HepG2 (cell line): ENCODE data around the gene UNC13D. TPM values are rescaled to one million over a fixed set of nuclear protein-coding genes. Genes with fewer than 3 reads are reported as not detected.

ENCODE experiments used
- FLYWCH1 ChIP-seq: sonication (generic); formaldehyde crosslinking; IDR thresholded peaks from 2 replicates; pipeline ENCODE4 v1.8.1; 2023; ENCODE audit warnings: mild to moderate bottlenecking, missing genetic modification reagents
- FOSL1 ChIP-seq: sonication (generic); formaldehyde crosslinking; IDR thresholded peaks from 2 replicates; pipeline ENCODE4 v1.9.0; 2021; ENCODE audit warnings: missing genetic modification reagents, borderline replicate concordance
- KLF6 ChIP-seq: IDR thresholded peaks from 2 replicates; pipeline ENCODE4 v1.8.0; 2016; ENCODE audit warnings: missing biosample characterization, missing genetic modification reagents
- MZF1 ChIP-seq: sonication (generic); formaldehyde crosslinking; IDR thresholded peaks from 2 replicates; pipeline ENCODE4 v1.8.1; 2023; ENCODE audit warnings: mild to moderate bottlenecking, missing genetic modification reagents, borderline replicate concordance
- PAXIP1 ChIP-seq: sonication (generic); formaldehyde crosslinking; conservative IDR thresholded peaks from 2 replicates; pipeline ENCODE4 v1.4.0; 2020; ENCODE audit warnings: mild to moderate bottlenecking, missing genetic modification reagents, moderate library complexity
- SMYD3 ChIP-seq: sonication (generic); formaldehyde crosslinking; IDR thresholded peaks from 2 replicates; pipeline ENCODE4 v1.8.1; 2023; ENCODE audit warnings: mild to moderate bottlenecking, missing genetic modification reagents
- SOX6 ChIP-seq, 2 experiments: fragments of 450-650 bp in 1 of 2; sonication (generic) in 1 of 2; formaldehyde crosslinking in 1 of 2; IDR thresholded peaks; 2 replicates each; pipeline versions ENCODE4 v1.4.0 to v1.6.1; 2017 to 2020; ENCODE audit warnings: antibody characterized with exemption in 1 of 2, mild to moderate bottlenecking in 1 of 2, missing genetic modification reagents in 1 of 2
- THRA ChIP-seq: sonication (generic); formaldehyde crosslinking; IDR thresholded peaks from 2 replicates; pipeline ENCODE4 v1.4.0; 2020; ENCODE audit warnings: missing genetic modification reagents, borderline replicate concordance
- YEATS2 ChIP-seq: sonication (generic); formaldehyde crosslinking; IDR thresholded peaks from 2 replicates; pipeline ENCODE4 v1.4.0; 2020; ENCODE audit warnings: missing genetic modification reagents, borderline replicate concordance
- ZBTB20 ChIP-seq: sonication (generic); formaldehyde crosslinking; IDR thresholded peaks from 2 replicates; pipeline ENCODE4 v1.8.1; 2023; ENCODE audit warnings: missing genetic modification reagents, low read depth, mild to moderate bottlenecking, borderline replicate concordance
- ZFP36 ChIP-seq: fragments of 150-350 bp; IDR thresholded peaks from 2 replicates; pipeline ENCODE4 v1.6.1; 2018; ENCODE audit warnings: borderline replicate concordance, low read length, low read depth; ENCODE audit not compliant: partially characterized antibody
- ZNF251 ChIP-seq: sonication (generic); formaldehyde crosslinking; IDR thresholded peaks from 2 replicates; pipeline ENCODE4 v1.9.0; 2021; ENCODE audit warnings: mild to moderate bottlenecking, missing genetic modification reagents
- ZNF329 ChIP-seq: sonication (generic); formaldehyde crosslinking; IDR thresholded peaks from 2 replicates; pipeline ENCODE4 v1.9.0; 2021; ENCODE audit warnings: low read depth, mild to moderate bottlenecking, missing genetic modification reagents
- ZNF354B ChIP-seq: sonication (generic); formaldehyde crosslinking; IDR thresholded peaks from 2 replicates; pipeline ENCODE4 v1.8.0; 2022; ENCODE audit warnings: mild to moderate bottlenecking, missing genetic modification reagents
- ZNF414 ChIP-seq: sonication (generic); formaldehyde crosslinking; IDR thresholded peaks from 2 replicates; pipeline ENCODE4 v1.5.0; 2020; ENCODE audit warnings: missing genetic modification reagents
- ZNF546 ChIP-seq: sonication (generic); formaldehyde crosslinking; conservative IDR thresholded peaks from 2 replicates; pipeline ENCODE4 v1.8.1; 2023; ENCODE audit warnings: mild to moderate bottlenecking, missing genetic modification reagents
- ZNF550 ChIP-seq: sonication (generic); formaldehyde crosslinking; IDR thresholded peaks from 2 replicates; pipeline ENCODE4 v1.4.0; 2020; ENCODE audit warnings: mild to moderate bottlenecking, missing genetic modification reagents, borderline replicate concordance
- ZNF607 ChIP-seq: sonication (generic); formaldehyde crosslinking; IDR thresholded peaks from 2 replicates; pipeline ENCODE4 v1.5.1; 2020; ENCODE audit warnings: missing genetic modification reagents, mild to moderate bottlenecking, borderline replicate concordance
- ZNF883 ChIP-seq: sonication (generic); formaldehyde crosslinking; IDR thresholded peaks from 2 replicates; pipeline ENCODE4 v1.5.1; 2020; ENCODE audit warnings: mild to moderate bottlenecking, missing genetic modification reagents; ENCODE audit errors: not compliant biosample characterization
- ZNF891 ChIP-seq: sonication (generic); formaldehyde crosslinking; IDR thresholded peaks from 2 replicates; pipeline ENCODE4 v1.5.0; 2020; ENCODE audit warnings: mild to moderate bottlenecking, missing genetic modification reagents
- polyA plus RNA-seq, 8 experiments: library from polyadenylated mRNA; depleted of rRNA in 3 of 8; stranded (reverse) in 7 of 8; unstranded in 1 of 8; fragments of >200 nt; fragmentation: Illumina TruSeq in 4 of 8; extraction: Trizol in 4 of 8; gene quantifications; 2 replicates each; pipeline versions ENCODE4 v1.2.1 to v1.2.3, GENCODE V29; 2011 to 2016; ENCODE audit warnings: low read depth in 4 of 8, missing spikeins in 1 of 8, mixed read lengths in 1 of 8; ENCODE audit not compliant: insufficient read depth in 1 of 8
- total RNA-seq, 5 experiments: library from RNA; depleted of rRNA; stranded (reverse); fragments of >200 nt; fragmentation: Illumina TruSeq; extraction: Trizol; gene quantifications; 2 replicates each; pipeline ENCODE4 v1.2.3, GENCODE V29; 2016; ENCODE audit warnings: low read depth in 1 of 5
- TF ChIP-seq, protein P1 (sequence below): sonication (generic); formaldehyde crosslinking; IDR thresholded peaks from 2 replicates; pipeline ENCODE4 v1.5.0; 2020; ENCODE audit warnings: missing genetic modification reagents
- TF ChIP-seq, protein P2 (sequence below): fragments of 450-650 bp; IDR thresholded peaks from 2 replicates; pipeline ENCODE4 v1.6.1; 2017

Gene UNC13D
- total and polyA plus RNA-seq, 2 of the 13 experiments (the other 11 are each of a cell fraction or from before 2014, with no cell fraction given), result 29.7 to 42.7 TPM

DNA sequence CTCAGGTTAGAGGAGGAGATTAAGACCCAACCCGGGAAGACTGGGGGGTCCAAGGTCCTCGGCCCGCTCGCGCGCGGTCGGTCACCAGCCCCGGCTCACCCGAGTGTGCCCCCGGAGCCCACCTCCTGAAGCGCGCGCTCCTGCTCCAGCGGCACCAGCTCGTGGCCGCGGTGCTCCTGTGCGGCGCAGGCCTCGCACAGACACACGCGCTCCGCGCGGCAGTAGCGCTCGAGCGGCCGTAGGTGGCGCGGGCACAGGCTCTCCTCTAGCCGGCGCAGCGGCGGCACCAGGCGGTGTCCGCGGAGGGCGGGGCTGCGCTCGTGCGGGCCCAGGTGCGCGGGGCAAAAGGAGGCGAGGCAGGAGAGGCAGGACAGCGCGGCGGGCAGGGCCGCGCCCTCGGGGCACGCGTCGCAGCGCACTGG lies 33.6 kb upstream of the UNC13D start (continued):
- no peak for TF ChIP-seq PAXIP1 (CRISPR knock-in tag)
- TF ChIP-seq MZF1 (CRISPR knock-in tag), result no peak
- TF ChIP-seq ZBTB20 (CRISPR knock-in tag), result no peak; the same call in 1 of the 2 replicates
- peak; percentile 49; the same call in 1 of the 2 replicates for TF ChIP-seq ZNF546 (CRISPR knock-in tag)
- no peak for TF ChIP-seq ZNF607 (CRISPR knock-in tag)
- TF ChIP-seq FOSL1 (CRISPR knock-in tag), result no peak
- TF ChIP-seq, protein P1, sequence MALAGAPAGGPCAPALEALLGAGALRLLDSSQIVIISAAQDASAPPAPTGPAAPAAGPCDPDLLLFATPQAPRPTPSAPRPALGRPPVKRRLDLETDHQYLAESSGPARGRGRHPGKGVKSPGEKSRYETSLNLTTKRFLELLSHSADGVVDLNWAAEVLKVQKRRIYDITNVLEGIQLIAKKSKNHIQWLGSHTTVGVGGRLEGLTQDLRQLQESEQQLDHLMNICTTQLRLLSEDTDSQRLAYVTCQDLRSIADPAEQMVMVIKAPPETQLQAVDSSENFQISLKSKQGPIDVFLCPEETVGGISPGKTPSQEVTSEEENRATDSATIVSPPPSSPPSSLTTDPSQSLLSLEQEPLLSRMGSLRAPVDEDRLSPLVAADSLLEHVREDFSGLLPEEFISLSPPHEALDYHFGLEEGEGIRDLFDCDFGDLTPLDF, result peak; percentile 42; the same call in 1 of the 2 replicates
- TF ChIP-seq ZNF550 (CRISPR knock-in tag), result peak; percentile 84; the same call in 1 of the 2 replicates
- no peak; the same call in 1 of the 2 replicates for TF ChIP-seq ZNF891 (CRISPR knock-in tag)
- no peak for TF ChIP-seq SOX6 (IDR thresholded peaks at IDR 0.05)
- no peak; the same call in 1 of the 2 replicates for TF ChIP-seq SOX6 (CRISPR knock-in tag; IDR thresholded peaks at IDR 0.05)
- TF ChIP-seq YEATS2, result no peak
- TF ChIP-seq SMYD3 (CRISPR knock-in tag), result no peak
- TF ChIP-seq ZNF354B, result no peak
- TF ChIP-seq ZNF329 (CRISPR knock-in tag), result 0 out of 2 replicates have a peak, but pooled peaks have one; percentile 67
- peak; percentile 40 for TF ChIP-seq THRA (CRISPR knock-in tag)
- no peak; the same call in 1 of the 2 replicates for TF ChIP-seq ZNF414 (CRISPR knock-in tag)
- TF ChIP-seq ZFP36, result no peak
- peak; percentile 91 for TF ChIP-seq FLYWCH1 (CRISPR knock-in tag)
- TF ChIP-seq, protein P2, sequence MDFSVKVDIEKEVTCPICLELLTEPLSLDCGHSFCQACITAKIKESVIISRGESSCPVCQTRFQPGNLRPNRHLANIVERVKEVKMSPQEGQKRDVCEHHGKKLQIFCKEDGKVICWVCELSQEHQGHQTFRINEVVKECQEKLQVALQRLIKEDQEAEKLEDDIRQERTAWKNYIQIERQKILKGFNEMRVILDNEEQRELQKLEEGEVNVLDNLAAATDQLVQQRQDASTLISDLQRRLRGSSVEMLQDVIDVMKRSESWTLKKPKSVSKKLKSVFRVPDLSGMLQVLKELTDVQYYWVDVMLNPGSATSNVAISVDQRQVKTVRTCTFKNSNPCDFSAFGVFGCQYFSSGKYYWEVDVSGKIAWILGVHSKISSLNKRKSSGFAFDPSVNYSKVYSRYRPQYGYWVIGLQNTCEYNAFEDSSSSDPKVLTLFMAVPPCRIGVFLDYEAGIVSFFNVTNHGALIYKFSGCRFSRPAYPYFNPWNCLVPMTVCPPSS, result no peak
- TF ChIP-seq ZNF883 (CRISPR knock-in tag), result peak; percentile 94
- no peak for TF ChIP-seq ZNF251 (CRISPR knock-in tag)
- TF ChIP-seq KLF6 (CRISPR knock-in tag), result no peak
